ENCODE data around the gene LRRC37A.
"Not testable (repeated sequence)": the region's sequence is repeated elsewhere in the genome, so short reads cannot be mapped to it uniquely, and the experiment has no call there.

GRCh38 chr17:46254215-46254614 is 40.7 kb upstream of the LRRC37A start:
- not testable (repeated sequence) for TF ChIP-seq POLR2A (IDR thresholded peaks at IDR 0.05); CTCF (IDR thresholded peaks at IDR 0.05); POLR2AphosphoS5 (IDR thresholded peaks at IDR 0.05; ENCODE audit: insufficient read depth in 1 of 2, low read depth in 1 of 2)

Measured in vagina (tissue), 2 donors.